ENCODE measurements around the gene CRACDL.

CRACDL gene

DNA sequence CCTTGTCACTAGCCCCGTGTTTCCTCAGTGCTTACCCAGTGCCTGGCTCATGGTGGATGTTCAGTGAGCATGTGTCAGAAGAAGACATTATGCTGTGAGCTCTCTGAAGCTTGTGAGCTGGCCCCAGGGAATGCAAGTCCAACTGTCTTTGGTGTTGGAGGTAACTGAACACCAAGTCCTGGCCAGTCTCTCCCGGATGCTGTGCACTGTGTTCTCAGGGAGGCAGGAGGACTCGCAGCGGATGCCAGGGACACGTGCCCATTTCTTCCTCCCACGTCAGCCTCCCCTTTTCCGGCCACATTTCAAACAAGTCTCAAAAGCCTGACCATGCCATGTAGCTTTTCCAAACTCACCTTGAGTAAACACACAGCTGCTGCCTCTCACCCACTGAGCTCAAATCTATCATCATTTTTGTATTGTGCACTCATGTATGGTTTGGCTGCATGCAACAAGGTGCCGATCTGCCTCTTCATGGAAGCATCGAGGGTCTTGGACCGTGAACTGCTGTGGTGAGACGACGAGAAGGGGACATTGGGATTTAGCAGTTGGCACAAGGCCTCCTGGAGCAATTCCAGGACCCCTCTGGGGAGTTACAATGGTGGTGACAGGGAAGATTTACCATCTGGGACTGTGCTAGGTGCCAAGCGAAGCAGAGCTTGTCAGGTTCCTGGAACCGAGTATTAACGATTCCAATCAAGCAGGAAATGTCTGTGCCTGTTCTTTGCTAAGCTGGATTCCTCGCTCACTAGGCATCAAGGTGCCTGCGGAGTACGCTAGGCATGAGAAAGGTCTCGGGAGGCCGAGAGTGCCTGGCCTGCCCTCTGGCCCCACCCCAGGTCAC, 160.7 kb downstream of the CRACDL start:
- no peak for DNase-seq (ENCODE audit: low read depth)
- H3K4me3 ChIP-seq (ENCODE audit: low read depth, low read length): no peak overlapping the region
- TF ChIP-seq, protein P1, sequence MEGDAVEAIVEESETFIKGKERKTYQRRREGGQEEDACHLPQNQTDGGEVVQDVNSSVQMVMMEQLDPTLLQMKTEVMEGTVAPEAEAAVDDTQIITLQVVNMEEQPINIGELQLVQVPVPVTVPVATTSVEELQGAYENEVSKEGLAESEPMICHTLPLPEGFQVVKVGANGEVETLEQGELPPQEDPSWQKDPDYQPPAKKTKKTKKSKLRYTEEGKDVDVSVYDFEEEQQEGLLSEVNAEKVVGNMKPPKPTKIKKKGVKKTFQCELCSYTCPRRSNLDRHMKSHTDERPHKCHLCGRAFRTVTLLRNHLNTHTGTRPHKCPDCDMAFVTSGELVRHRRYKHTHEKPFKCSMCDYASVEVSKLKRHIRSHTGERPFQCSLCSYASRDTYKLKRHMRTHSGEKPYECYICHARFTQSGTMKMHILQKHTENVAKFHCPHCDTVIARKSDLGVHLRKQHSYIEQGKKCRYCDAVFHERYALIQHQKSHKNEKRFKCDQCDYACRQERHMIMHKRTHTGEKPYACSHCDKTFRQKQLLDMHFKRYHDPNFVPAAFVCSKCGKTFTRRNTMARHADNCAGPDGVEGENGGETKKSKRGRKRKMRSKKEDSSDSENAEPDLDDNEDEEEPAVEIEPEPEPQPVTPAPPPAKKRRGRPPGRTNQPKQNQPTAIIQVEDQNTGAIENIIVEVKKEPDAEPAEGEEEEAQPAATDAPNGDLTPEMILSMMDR (conservative IDR thresholded peaks at IDR 0.05; ENCODE audit: low read depth, low read length): no peak

- TF ChIP-seq, protein P1 (conservative IDR thresholded peaks at IDR 0.05; ENCODE audit: low read depth, low read length): no peak
- DNase-seq (ENCODE audit: low read depth): no peak
- H3K4me3 ChIP-seq (ENCODE audit: low read depth, low read length): no peak overlapping the region
These were observed 162.1 kb downstream of the CRACDL start for GRCh38 chr2:98773907-98774306.

DNA sequence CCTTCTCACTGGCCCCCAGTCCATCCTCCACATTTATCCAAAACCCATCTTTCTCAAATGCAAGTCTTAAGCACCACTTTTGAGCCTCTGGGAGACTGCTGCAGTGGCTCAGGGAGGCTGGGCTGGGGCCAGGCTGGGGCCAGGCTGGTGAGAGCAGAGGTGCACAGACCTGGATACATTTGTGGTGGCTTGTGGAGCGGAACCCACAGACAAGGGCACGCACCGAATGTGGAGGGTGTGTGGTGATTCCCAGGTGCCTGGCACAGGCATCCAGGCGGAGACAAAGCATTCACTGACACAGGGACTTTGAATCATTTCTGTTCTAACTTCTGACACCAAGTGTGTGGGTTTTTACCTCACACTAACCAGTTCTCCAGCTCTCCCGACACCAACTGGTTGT, 162.9 kb downstream of the CRACDL start:
- no peak overlapping the region for H3K4me3 ChIP-seq (ENCODE audit: low read depth, low read length)
- no peak for DNase-seq (ENCODE audit: low read depth)
- TF ChIP-seq, protein P1 (conservative IDR thresholded peaks at IDR 0.05; ENCODE audit: low read depth, low read length): no peak

DNA sequence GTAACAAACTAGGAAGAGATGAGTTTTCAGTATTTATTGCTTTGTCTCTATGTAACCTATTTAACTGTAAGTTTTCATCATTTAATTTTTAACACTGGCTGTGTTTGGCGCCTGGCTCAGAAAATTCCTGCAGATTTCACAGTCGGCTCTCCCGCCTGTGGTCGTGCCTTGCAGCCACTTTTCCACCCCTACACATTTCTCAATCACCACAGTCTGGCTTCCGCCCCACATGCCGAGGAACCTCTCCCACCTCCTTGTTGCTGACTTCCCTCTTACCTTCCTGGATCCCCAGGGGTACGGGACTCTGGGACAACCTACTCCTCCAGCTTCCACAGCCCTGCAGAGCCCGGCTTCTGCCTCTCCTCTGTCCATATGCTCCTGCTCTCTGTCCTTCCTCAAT, 163.5 kb downstream of the CRACDL start:
- H3K4me3 ChIP-seq (ENCODE audit: low read depth, low read length): no peak overlapping the region
- TF ChIP-seq, protein P1 (conservative IDR thresholded peaks at IDR 0.05; ENCODE audit: low read depth, low read length): no peak
- DNase-seq (ENCODE audit: low read depth): no peak

GRCh38 chr2:98771721-98772524, 164.1 kb downstream of the CRACDL start:
- TF ChIP-seq, protein P1 (conservative IDR thresholded peaks at IDR 0.05; ENCODE audit: low read depth, low read length): no peak

GRCh38 chr2:98771264-98771663, 164.8 kb downstream of the CRACDL start:
- DNase-seq (ENCODE audit: low read depth): no peak
- H3K4me3 ChIP-seq (ENCODE audit: low read depth, low read length): no peak overlapping the region

More at GRCh38 chr2:98771721-98772524, 164.1 kb downstream of the CRACDL start:
- H3K4me3 ChIP-seq (ENCODE audit: low read depth, low read length): no peak overlapping the region
- DNase-seq (ENCODE audit: low read depth): peak; percentile 36

More at GRCh38 chr2:98771264-98771663, 164.8 kb downstream of the CRACDL start:
- TF ChIP-seq, protein P1 (conservative IDR thresholded peaks at IDR 0.05; ENCODE audit: low read depth, low read length): no peak
